DND-41 (cell line): ENCODE measurements around the gene BCKDK.

Experiments
- CTCF ChIP-seq: IDR thresholded peaks from 2 replicates; pipeline ENCODE4 v1.5.1; 2012; ENCODE audit warnings: borderline replicate concordance, low read length, moderate library complexity, mild to moderate bottlenecking; ENCODE audit not compliant: poor library complexity, severe bottlenecking; ENCODE audit errors: extremely low read depth
- EZH2 ChIP-seq: IDR thresholded peaks from 3 replicates; pipeline ENCODE4 v1.6.1; 2012; ENCODE audit warnings: borderline replicate concordance, low read depth, mild to moderate bottlenecking, moderate library complexity, low read length, inconsistent platforms; ENCODE audit not compliant: severe bottlenecking

- TF ChIP-seq CTCF = no peak
- no peak for TF ChIP-seq EZH2
Measured at GRCh38 chr16:31063843-31064611, 44.2 kb upstream of the BCKDK start.
